Fibroblast of lung (primary cell): Measurements from ENCODE around the gene UBQLN1.

Experiments used
- EZH2 ChIP-seq: IDR thresholded peaks from 2 replicates; pipeline ENCODE4 v1.5.1; 2012; ENCODE audit warnings: low read length, control low read depth, mild to moderate bottlenecking; ENCODE audit errors: missing control alignments
- TF ChIP-seq, protein P1 (sequence below), 2 donors: IDR thresholded peaks in 1 of 2; conservative IDR thresholded peaks in 1 of 2; 1 replicate in 1 of 2; 2 replicates in 1 of 2; pipeline ENCODE4 v1.5.1; 2011 to 2012; ENCODE audit warnings: low read length in 2 of 2, control low read depth in 1 of 2, inconsistent platforms in 1 of 2, low read depth in 1 of 2, mild to moderate bottlenecking in 1 of 2

DNA sequence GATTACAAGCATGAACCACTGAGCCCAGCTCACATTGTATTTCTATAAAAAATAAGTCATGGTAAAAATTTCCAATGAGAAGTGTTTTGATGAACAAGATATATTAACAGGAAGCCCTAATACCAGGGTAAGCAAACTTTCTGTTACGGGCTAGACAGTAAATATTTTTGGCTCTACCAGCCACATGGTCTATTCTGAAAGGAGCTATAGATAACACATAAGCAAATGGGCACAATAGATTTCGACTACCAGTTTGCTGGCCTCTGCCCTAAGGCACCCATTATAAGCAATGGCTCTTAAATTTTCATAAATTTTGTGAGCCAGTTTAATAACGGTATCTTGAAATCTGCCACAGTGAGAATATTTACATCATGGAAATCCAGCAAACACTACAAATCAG lies 8.1 kb downstream of the UBQLN1 start:
- TF ChIP-seq, protein P1, sequence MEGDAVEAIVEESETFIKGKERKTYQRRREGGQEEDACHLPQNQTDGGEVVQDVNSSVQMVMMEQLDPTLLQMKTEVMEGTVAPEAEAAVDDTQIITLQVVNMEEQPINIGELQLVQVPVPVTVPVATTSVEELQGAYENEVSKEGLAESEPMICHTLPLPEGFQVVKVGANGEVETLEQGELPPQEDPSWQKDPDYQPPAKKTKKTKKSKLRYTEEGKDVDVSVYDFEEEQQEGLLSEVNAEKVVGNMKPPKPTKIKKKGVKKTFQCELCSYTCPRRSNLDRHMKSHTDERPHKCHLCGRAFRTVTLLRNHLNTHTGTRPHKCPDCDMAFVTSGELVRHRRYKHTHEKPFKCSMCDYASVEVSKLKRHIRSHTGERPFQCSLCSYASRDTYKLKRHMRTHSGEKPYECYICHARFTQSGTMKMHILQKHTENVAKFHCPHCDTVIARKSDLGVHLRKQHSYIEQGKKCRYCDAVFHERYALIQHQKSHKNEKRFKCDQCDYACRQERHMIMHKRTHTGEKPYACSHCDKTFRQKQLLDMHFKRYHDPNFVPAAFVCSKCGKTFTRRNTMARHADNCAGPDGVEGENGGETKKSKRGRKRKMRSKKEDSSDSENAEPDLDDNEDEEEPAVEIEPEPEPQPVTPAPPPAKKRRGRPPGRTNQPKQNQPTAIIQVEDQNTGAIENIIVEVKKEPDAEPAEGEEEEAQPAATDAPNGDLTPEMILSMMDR (conservative IDR thresholded peaks at IDR 0.05 in 1 of 2, IDR thresholded peaks at IDR 0.05 in 1 of 2; ENCODE audit: low read depth in 1 of 2, low read length in 2 of 2) = no peak
- TF ChIP-seq EZH2 = no peak
